GM20431 (cell line): ENCODE data around the gene DEPDC7.
"Not testable (repeated sequence)": the region's sequence is repeated elsewhere in the genome, so short reads cannot be mapped to it uniquely, and the experiment has no call there.

Experiments
- in situ Hi-C: fragments of 300-500 bp; cut with MseI, MboI; formaldehyde crosslinking; loops from one replicate; pipeline ENCODE4 v1.15.0; 2020; ENCODE audit warnings: low sequenced_read_pairs; ENCODE audit not compliant: unreplicated experiment

The DEPDC7 gene

DNA sequence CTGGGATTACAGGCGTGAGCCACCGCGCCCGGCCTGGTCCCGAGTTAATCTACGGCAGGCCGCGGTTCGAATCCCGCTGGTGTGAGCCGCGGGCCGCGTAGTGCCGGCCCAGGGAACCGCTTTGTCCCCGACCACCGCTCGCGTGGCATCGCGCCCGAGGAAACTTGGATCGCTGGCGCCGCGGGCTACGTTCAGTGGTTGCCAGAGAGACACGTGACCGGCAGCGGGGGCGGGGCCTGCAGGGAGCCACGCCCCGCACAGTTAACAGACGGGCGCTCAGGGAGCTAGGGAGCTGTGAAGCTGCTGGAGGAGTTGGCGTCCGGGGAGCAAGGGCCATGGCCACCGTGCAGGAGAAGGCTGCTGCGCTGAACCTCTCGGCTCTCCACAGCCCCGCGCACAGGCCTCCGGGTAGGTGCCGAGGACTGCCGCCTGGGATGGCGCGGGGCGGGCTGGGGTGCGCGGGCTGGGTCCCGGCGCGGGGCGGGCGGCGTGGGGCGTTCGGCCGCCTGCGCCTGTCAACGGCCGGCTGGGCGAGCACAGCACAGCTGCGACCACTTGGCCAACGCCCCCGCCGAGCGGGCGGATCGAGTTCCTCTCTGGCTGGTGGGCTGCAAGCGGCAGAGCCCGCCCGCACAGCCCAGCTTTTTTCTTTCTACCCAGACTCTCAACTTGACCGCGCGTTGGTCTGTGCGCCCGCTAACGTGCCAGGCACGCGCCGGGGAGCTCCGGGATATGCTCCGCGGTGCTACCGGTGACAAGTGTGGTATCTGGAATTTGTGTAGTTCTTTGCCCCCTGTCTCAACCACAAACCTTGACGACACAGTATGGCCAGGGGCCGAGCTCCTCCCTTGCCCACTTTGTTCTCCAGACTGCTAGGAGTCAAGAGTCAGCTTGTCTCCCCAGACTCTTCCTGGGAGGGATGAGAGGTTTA is at the start of gene DEPDC7:
TSS of gene DEPDC7 (plus strand) at position 258 of the 931 bp plus-strand sequence. CDS start at position 336, 78 bp downstream.
- in situ Hi-C loops = no loop called here

DNA sequence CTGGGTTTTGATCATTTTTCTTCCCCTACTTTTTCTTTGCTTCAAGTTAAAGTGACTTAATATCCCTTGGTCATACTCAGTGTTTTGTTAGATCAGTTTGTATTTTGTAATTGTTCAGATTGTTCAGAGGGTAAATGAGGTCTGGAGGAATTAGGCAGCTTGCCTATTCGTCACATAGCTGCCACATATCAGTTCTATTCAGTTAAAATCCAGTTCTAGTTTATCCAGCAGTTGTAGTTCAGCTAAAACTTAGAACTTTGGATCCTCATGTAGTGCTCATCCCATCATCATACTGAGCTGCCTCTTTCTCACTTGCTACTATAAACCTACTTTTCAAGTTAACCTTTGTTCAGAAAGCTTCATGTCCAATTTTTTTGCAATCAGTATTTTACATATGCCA is 47.1 kb upstream of the DEPDC7 start:
- in situ Hi-C loops = loop anchor here (10.0 kb wide), 1 partner anchor 96 kb away; no protein-coding TSS in a partner anchor

GRCh38 chr11:32972233-32972632 is 43.4 kb upstream of the DEPDC7 start:
- in situ Hi-C loops = not testable (repeated sequence)

- in situ Hi-C loops = no loop called here
Measured at GRCh38 chr11:32972781-32973180, 42.9 kb upstream of the DEPDC7 start.

DNA sequence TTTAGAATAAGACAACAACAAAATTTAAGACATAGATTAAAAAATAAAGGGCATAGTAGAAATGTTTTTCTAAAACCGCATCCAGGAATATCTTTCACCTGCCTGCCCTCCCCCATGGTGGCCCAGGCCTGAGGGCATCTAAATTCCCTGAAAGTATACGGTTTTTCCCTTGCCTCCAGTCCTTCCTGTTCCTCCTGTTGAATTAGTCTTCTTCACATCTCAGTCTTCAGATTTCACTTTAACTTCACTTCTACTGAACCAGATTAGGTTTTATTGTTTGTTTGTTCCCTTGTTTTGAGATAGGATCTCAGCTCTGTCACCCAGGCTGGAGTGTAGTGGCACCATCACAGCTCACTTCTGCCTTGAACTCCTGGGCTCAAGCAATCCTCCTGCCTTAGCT is 33.1 kb upstream of the DEPDC7 start:
- in situ Hi-C loops = no loop called here

DNA sequence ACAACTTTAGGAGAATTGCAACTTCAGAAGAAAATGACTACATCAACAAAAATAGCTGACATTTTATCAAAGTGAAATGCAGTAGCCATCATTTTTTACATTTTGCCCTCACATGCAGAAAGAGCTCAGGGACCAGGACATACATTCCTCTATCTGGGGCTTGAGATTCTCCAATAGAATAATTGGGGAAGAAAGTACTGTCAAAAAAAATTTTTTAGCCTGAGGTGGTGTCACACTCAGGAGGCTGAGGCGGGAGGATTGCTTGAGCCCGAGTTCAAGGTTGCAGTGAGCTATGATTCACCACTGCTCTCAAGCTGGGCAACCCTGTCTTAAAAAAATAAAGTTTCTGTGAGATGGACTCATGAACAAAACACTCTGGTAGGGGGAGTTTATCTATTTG is 32.2 kb upstream of the DEPDC7 start:
- in situ Hi-C loops = no loop called here

GRCh38 chr11:32985600-32985999 is 30.1 kb upstream of the DEPDC7 start:
- in situ Hi-C loops = no loop called here

- in situ Hi-C loops = no loop called here
Measured at GRCh38 chr11:32987851-32988250, 27.8 kb upstream of the DEPDC7 start.

GRCh38 chr11:32990481-32990880 is 25.2 kb upstream of the DEPDC7 start:
- in situ Hi-C loops = no loop called here

GRCh38 chr11:32991427-32991826 is 24.3 kb upstream of the DEPDC7 start:
- in situ Hi-C loops = no loop called here

GRCh38 chr11:32991898-32992297 is 23.8 kb upstream of the DEPDC7 start:
- in situ Hi-C loops = no loop called here

DNA sequence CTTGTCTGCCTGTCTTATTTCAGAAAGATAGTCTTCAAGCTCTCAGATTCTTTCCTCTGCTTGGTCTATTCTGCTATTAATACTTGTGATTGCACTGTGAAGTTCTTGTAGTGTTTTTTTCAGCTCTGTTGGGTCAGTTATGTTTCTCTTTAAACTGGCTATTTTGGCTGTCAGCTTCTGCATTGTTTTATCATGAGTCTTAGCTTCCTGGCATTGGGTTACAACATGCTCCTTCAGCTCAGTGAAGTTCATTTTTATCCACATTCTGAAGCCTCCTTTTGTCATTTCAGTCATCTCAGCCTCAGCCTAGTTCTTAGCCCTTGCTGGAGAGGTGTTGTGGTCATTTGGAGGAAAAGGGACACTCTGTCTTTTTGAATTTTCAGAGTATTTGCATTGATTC is 15.5 kb upstream of the DEPDC7 start:
- in situ Hi-C loops = no loop called here

GRCh38 chr11:33001281-33001680 is 14.4 kb upstream of the DEPDC7 start:
- in situ Hi-C loops = no loop called here

DNA sequence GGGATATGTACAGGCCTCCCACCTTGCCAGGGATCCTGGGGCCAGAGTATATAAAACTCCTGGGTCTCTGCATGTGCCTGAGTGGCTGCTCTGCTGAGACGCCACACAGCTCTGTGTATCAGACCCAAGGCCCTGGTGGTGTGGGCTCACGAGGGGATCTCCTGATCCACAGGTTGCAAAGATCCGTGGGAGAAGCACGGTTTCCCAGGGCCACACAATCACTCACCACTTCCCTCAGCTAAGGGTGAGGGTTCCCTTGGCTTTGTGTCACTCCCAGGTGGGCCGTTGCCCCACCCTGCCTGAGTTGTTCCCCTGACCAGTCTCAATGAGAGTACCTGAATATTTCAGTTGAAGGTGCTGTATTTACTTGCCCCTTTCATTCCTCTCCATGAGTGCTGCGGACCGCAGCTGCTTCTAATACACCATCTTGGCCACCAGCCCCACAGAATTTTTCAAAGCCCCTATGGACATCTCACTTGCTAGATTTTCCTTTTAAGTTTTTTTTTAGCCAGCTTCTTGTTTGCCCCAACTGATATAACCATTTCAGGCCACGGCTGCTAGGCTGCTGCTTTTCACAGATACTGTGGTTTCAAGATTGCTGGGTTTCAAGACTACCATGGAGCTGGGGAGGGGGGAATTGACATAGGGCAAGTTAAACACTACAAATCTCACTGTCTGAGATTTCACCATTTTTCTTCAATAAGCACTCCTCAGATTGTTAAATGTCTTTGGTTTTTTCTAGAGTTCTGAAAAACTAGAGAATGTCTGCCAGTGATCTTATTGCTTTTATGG is 13.7 kb upstream of the DEPDC7 start:
- in situ Hi-C loops = no loop called here

- in situ Hi-C loops = no loop called here
Measured at GRCh38 chr11:33005175-33005574, 10.5 kb upstream of the DEPDC7 start.

DNA sequence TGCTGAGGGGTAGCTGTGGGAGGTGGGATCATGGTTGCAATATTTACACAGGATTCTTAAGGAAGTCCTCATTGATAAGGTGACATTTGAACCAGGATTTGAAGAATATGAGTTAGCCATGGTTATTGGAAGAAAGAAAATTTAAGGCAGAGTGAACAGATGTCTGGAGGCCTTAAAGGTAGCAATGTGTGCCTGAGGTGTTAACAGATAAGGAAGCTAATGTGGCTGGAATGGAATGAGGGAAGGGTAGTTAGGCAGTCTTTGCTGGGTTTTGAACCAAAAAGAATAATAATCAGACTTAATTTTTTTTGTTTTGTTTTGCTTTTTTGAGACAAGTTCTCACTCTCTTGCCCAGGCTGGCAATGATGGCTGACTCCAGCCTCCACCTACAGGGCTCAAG is 9.7 kb upstream of the DEPDC7 start:
- in situ Hi-C loops = no loop called here

- in situ Hi-C loops = no loop called here
Measured at GRCh38 chr11:33013755-33014154, 1.9 kb upstream of the DEPDC7 start.

GRCh38 chr11:33016654-33017053 is 976 bp downstream of the DEPDC7 start:
- in situ Hi-C loops = no loop called here

- in situ Hi-C loops = no loop called here
Measured at GRCh38 chr11:33017478-33017877, 1.8 kb downstream of the DEPDC7 start.

GRCh38 chr11:33017965-33018364 is 2.3 kb downstream of the DEPDC7 start:
- in situ Hi-C loops = no loop called here

DNA sequence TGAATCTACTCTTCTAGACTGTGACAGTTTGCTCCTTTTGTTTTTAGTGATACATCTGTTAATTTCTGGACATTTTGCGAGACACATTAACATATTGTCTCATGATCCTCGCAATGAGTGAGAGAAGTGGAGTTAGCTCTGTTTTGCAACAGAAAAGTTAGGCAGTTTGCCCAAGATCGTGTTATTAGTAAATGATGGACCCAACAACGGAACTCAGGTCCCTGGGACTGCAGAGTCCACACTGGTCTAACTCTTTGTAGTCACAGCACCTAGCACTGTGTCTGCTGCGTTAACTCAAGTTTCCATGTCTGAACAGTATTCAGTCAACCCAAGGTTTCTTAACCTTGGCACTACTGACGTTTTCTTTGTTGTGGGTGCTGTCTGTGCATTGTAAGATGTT is 3.2 kb downstream of the DEPDC7 start:
- in situ Hi-C loops = no loop called here
